Ishikawa (cell line): Measurements from ENCODE around the gene CMTM8.

Experiments used
- CEBPB ChIP-seq: IDR thresholded peaks from 2 replicates; pipeline ENCODE4 v1.6.1; 2012
- CREB1 ChIP-seq: IDR thresholded peaks from 2 replicates; pipeline ENCODE4 v1.6.1; 2012; ENCODE audit warnings: low read depth
- EGR1 ChIP-seq: IDR thresholded peaks from 2 replicates; pipeline ENCODE4 v1.6.1; 2012
- EP300 ChIP-seq: IDR thresholded peaks from 2 replicates; pipeline ENCODE4 v1.6.1; 2012; ENCODE audit warnings: borderline replicate concordance
- FOXM1 ChIP-seq: IDR thresholded peaks from 2 replicates; pipeline ENCODE4 v1.6.1; 2012; ENCODE audit warnings: low read depth, borderline replicate concordance
- NFIC ChIP-seq: IDR thresholded peaks from 2 replicates; pipeline ENCODE4 v1.6.1; 2012
- RAD21 ChIP-seq: IDR thresholded peaks from 2 replicates; pipeline ENCODE4 v1.6.1; 2012; ENCODE audit warnings: low read depth
- REST ChIP-seq: IDR thresholded peaks from 2 replicates; pipeline ENCODE4 v1.6.1; 2012; ENCODE audit warnings: low read depth, mild to moderate bottlenecking
- TAF1 ChIP-seq: IDR thresholded peaks from 2 replicates; pipeline ENCODE4 v1.6.1; 2012; ENCODE audit warnings: low read depth, mild to moderate bottlenecking
- TCF12 ChIP-seq: IDR thresholded peaks from 2 replicates; pipeline ENCODE4 v1.6.1; 2012; ENCODE audit warnings: low read depth
- TEAD4 ChIP-seq: IDR thresholded peaks from 2 replicates; pipeline ENCODE4 v1.6.1; 2012
- USF1 ChIP-seq: IDR thresholded peaks from 2 replicates; pipeline ENCODE4 v1.6.1; 2012
- YY1 ChIP-seq: IDR thresholded peaks from 2 replicates; pipeline ENCODE4 v1.6.1; 2012; ENCODE audit warnings: low read depth
- ZBTB7A ChIP-seq: IDR thresholded peaks from 2 replicates; pipeline ENCODE4 v1.6.1; 2012; ENCODE audit warnings: low read depth
- TF ChIP-seq, protein P1 (sequence below): IDR thresholded peaks from 2 replicates; pipeline ENCODE4 v1.6.1; 2012

CMTM8 gene

DNA sequence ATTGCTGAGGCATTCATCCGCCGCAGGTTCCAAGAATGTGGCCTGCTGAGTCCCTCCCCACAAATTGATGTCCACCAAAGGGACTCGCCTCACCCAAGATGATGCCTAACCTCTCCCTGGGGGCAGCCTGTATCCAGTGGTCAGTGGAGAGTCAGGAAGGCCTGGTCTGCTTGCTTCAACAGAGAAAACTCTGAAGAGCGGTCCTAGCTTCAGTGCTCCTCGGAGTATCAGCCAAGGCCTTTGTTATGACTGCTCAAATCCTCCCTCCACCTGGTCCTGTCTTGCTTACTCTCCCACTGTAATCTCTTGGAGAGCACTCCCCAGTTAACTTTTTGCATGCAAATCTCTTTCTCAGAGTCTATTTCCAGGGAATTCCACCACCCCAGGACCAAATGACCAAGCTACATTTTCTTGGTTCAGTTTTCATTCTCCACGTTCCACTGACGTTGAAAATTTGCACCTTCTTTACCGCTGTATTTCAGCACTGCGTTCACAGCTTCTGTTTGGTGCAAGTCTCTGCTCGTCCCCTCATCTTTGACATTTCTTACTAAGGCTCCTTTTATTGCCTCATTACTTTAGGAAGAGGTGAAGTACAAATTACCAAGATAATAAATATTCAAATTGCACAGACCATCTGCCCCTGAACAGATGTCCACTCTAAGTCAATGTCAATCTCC, 175.5 kb downstream of the CMTM8 start:
- TF ChIP-seq USF1 (no peak), CEBPB (no peak), EGR1 (no peak), FOXM1 (no peak), ZBTB7A (no peak), TEAD4 (no peak), EP300 (no peak), RAD21 (no peak), NFIC (no peak), TCF12 (no peak)

DNA sequence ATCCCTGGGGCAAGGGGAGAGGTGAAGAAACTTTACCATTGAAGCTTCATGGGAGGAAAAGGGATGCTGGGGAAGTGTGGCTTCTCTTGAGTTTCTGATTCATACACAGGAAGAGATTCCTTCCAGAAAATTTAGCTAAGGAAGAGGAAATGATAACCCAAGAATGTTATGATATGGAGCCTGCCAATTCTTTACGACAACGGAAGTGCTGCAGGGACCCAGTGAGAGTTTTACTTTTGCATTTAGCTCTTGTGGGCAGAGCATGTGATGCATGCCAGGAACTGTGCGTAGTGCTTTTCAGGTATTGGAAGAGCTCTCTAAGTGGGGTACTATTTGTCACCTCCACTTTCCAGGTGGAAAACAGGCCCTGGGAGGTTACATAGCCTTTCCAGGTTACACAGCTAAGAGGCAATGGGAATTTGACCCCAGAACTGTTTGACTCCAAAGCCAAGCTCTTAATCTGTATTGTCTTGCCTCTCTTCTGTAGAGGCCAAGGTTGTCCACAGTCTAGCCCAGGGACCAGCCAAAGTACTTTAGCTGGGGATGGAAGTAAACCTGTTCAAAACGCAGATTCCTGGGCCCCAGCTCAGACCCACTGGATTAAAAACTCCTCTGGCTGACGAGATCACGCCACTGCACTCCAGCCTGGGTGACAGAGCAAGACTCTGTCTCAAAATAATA, 176.2 kb downstream of the CMTM8 start:
- no peak for TF ChIP-seq EGR1
- TF ChIP-seq, protein P1, sequence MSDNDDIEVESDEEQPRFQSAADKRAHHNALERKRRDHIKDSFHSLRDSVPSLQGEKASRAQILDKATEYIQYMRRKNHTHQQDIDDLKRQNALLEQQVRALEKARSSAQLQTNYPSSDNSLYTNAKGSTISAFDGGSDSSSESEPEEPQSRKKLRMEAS: no peak
- TF ChIP-seq EP300: no peak
- no peak for TF ChIP-seq TCF12
- no peak for TF ChIP-seq TEAD4
- TF ChIP-seq USF1: no peak
- no peak for TF ChIP-seq CEBPB

DNA sequence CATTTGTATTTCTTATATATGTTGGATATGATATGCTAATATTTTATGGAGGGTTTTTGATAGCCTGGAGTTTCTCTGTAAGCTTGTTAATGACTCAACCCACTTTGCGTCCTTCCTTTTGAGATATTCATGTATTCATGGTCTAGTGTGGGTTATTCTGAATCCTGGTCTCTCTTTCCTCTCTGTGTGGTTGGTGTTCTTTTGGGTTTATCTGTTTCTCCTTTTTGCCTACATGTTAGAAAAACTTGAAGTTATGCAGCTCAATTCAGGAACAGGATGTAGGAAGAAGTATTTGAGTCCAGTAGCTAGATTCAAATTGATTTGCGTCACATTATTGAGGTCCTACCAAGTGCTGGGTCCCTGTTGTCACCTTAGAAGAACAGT, 181.3 kb downstream of the CMTM8 start:
- no peak for TF ChIP-seq CEBPB
- TF ChIP-seq, protein P1: no peak
- TF ChIP-seq REST: no peak
- TF ChIP-seq TAF1: no peak
- TF ChIP-seq TEAD4: no peak
- TF ChIP-seq EP300: no peak
- no peak for TF ChIP-seq FOXM1
- no peak for TF ChIP-seq TCF12
- no peak for TF ChIP-seq EGR1
- TF ChIP-seq NFIC: no peak
- no peak for TF ChIP-seq USF1
- no peak for TF ChIP-seq RAD21
- TF ChIP-seq YY1: no peak
- no peak for TF ChIP-seq ZBTB7A
- TF ChIP-seq CREB1: no peak
